Spleen (tissue), 11 donors: ENCODE measurements around the gene POLRMT. TPM values are rescaled to one million over a fixed set of nuclear protein-coding genes. Genes with fewer than 3 reads are reported as not detected.
A peak's percentile ranks its signal among the peaks of the same experiment; 100 is the strongest.

Experiments used
- DNase-seq: peaks from one replicate; pipeline ENCODE4 v3.0.0-alpha.2; 2020
- H3K27ac ChIP-seq, 8 donors: fragments of 200-600 bp; sonication (generic) in 7 of 8; 1 replicate in 4 of 8; 2 replicates in 4 of 8; pipeline versions ENCODE4 v1.5.0 to v1.8.0; 2016 to 2021; ENCODE audit warnings: inconsistent platforms in 4 of 8, mild to moderate bottlenecking in 4 of 8, moderate library complexity in 1 of 8
- H3K27me3 ChIP-seq, 7 donors: fragments of 200-600 bp; sonication (generic) in 6 of 7; replicated peaks in 1 of 7; 1 replicate in 4 of 7; 2 replicates in 3 of 7; pipeline versions ENCODE4 v1.5.0 to v1.8.0; 2016 to 2021; ENCODE audit warnings: inconsistent platforms in 3 of 7, mild to moderate bottlenecking in 1 of 7
- H3K36me3 ChIP-seq, 6 donors: fragments of 200-600 bp; sonication (generic) in 5 of 6; 1 replicate in 4 of 6; 2 replicates in 2 of 6; pipeline versions ENCODE4 v1.5.0 to v1.8.0; 2016 to 2021; ENCODE audit warnings: inconsistent platforms in 2 of 6
- H3K4me1 ChIP-seq, 6 donors: fragments of 200-600 bp; sonication (generic) in 5 of 6; 1 replicate in 3 of 6; 2 replicates in 3 of 6; pipeline versions ENCODE4 v1.5.0 to v1.8.0; 2016 to 2021; ENCODE audit warnings: inconsistent platforms in 3 of 6
- H3K4me3 ChIP-seq, 8 donors: fragments of 200-600 bp; sonication (generic) in 7 of 8; 1 replicate in 4 of 8; 2 replicates in 4 of 8; pipeline versions ENCODE4 v1.5.0 to v1.8.0; 2016 to 2021; ENCODE audit warnings: inconsistent platforms in 4 of 8, mild to moderate bottlenecking in 4 of 8, moderate library complexity in 2 of 8
- H3K9me3 ChIP-seq, 8 donors: fragments of 200-600 bp; sonication (generic) in 7 of 8; 1 replicate in 4 of 8; 2 replicates in 4 of 8; pipeline versions ENCODE4 v1.5.0 to v1.8.0; 2016 to 2021; ENCODE audit warnings: inconsistent platforms in 4 of 8
- POLR2A ChIP-seq, 3 donors: fragments of 450-650 bp; IDR thresholded peaks; one replicate each; pipeline ENCODE4 v1.5.1; 2017; ENCODE audit warnings: antibody characterized with exemption in 3 of 3, mild to moderate bottlenecking in 1 of 3
- POLR2AphosphoS5 ChIP-seq, 3 donors: sonication (generic); formaldehyde crosslinking; IDR thresholded peaks; one replicate each; pipeline ENCODE4 v1.5.1; 2017; ENCODE audit warnings: antibody characterized with exemption in 3 of 3
- WGBS, 5 donors: extraction: QIAGEN DNeasy Blood & Tissue Kit in 3 of 5; methylation state at CpG; one replicate each; pipeline versions ENCODE4 v1.1.5 to v1.1.7; 2013 to 2018; 5-methylcytosine and 5-hydroxymethylcytosine counted together
- intact Hi-C: fragments of 100-400 bp; cut with DNase I; formaldehyde crosslinking; loops from one replicate; pipeline ENCODE4 v1.15.0; 2023; ENCODE audit warnings: low total_unique reads
- polyA plus RNA-seq, 3 donors: library from polyadenylated mRNA; stranded (reverse); fragments of 200-250 nt; gene quantifications; one replicate each; pipeline ENCODE4 v1.2.1, GENCODE V29; 2013
- total RNA-seq, 7 donors: library from RNA; depleted of rRNA in 3 of 7; stranded (reverse); fragments of >200 nt in 3 of 7; fragmentation: NEBNext Ultra II Directional in 4 of 7; extraction: Animal tissue kit (Norgen Biotek cat#: 25700) in 4 of 7; gene quantifications; one replicate each; pipeline versions ENCODE4 v1.1.0 to v1.2.1, GENCODE V29; 2016 to 2021
- TF ChIP-seq, protein P1 (sequence below), 11 experiments: fragments of 200-600 bp in 7 of 11; fragments of 450-650 bp in 4 of 11; sonication (generic) in 4 of 11; IDR thresholded peaks in 8 of 11; conservative IDR thresholded peaks in 3 of 11; 1 replicate in 7 of 11; 2 replicates in 4 of 11; pipeline versions ENCODE4 v1.4.0 to v1.8.0; 2016 to 2021; ENCODE audit warnings: antibody characterized with exemption in 11 of 11, inconsistent platforms in 4 of 11, mild to moderate bottlenecking in 1 of 11
- donor health status: healthy with polysubstance abuse.
- donor health status: DM: no; HTN: no; CAD: no; lungs with moderate emphysema.
- donor health status: DM: no; HTN: no; CAD: no.
- donor health status: Bipolar disorder and iron deficiency.
- donor health status: healthy.
- donor health status: DM: no; HTN: no; CAD: no.
- donor health status: DM: yes; HTN: yes; CAD: no.

The POLRMT gene
- total and polyA plus RNA-seq, 10 donors = 28.6 to 105 (median 50.9) TPM

DNA sequence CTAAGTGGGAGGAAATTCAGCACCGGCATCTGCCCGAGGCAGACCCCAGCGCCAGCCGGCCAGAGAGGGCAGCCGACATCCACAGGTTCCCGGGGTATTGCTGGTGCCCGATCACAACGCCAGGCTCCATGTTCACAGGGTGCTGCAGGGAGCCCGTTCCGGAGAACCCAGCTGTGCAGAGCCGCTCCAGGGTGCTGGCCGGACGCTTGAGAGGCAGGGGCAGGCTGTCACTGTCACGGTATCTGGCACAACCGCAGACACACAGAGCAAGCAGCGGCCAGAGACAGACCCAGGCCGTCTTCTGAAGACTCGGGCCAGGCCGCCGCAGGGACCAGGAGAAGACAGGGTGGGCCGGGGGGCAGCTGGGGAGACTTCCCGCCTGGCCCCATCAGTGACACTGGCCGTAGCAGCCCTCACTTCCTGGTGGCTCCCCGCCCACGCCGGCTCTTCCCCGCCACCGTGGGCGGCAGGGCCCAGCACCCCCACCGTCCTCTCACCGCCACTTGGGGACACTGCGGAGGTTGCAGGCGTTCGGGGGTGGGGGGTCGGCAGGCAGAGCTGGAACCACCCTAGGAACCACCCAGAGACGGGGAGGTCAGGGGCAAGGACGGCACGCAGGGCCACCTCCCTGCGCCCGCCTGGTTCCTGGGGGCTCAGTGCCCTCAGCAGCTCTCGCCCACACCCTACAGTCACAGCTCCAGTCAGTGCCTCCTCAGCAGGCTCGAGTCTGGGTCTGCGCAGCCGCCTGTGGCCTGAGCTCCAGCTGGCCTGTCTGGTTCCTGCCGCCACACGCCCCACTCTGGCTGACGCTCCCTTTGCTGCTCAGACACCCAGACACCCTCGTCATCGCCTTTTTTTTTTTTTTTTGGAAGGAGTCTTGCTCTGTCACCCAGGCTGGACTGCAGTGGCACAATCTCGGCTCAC, 25.8 kb upstream of the POLRMT start:
- Histone ChIP-seq H3K27ac (peak overlapping the region; percentile 84 to 99 (median 98)), H3K9me3 (no peaks in the 10 kb centered on the region), H3K27me3 (no peaks in the 10 kb centered on the region), H3K36me3 (peaks cover 0 to 53% (median 16%) of the 10 kb centered on the region in 6 donors), H3K4me3 (peak overlapping the region in 5 of 8 donors; percentile 6 to 100 (median 98)), H3K4me1 (peaks cover 53 to 92% (median 82%) of the 10 kb centered on the region in 6 donors)
- 45 to 81% (median 61%) methylated on average over 30 to 50 of the region's 50 CpGs for WGBS, 5 donors
- TF ChIP-seq POLR2AphosphoS5 (IDR thresholded peaks at IDR 0.05) = peak in 2 of 3 donors; percentile 51 to 69
- TF ChIP-seq, protein P1, sequence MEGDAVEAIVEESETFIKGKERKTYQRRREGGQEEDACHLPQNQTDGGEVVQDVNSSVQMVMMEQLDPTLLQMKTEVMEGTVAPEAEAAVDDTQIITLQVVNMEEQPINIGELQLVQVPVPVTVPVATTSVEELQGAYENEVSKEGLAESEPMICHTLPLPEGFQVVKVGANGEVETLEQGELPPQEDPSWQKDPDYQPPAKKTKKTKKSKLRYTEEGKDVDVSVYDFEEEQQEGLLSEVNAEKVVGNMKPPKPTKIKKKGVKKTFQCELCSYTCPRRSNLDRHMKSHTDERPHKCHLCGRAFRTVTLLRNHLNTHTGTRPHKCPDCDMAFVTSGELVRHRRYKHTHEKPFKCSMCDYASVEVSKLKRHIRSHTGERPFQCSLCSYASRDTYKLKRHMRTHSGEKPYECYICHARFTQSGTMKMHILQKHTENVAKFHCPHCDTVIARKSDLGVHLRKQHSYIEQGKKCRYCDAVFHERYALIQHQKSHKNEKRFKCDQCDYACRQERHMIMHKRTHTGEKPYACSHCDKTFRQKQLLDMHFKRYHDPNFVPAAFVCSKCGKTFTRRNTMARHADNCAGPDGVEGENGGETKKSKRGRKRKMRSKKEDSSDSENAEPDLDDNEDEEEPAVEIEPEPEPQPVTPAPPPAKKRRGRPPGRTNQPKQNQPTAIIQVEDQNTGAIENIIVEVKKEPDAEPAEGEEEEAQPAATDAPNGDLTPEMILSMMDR (IDR thresholded peaks at IDR 0.05 in 8 of 11, conservative IDR thresholded peaks at IDR 0.05 in 3 of 11) = no peak
- intact Hi-C loops = no loop called here
- DNase-seq = peak; percentile 88

DNA sequence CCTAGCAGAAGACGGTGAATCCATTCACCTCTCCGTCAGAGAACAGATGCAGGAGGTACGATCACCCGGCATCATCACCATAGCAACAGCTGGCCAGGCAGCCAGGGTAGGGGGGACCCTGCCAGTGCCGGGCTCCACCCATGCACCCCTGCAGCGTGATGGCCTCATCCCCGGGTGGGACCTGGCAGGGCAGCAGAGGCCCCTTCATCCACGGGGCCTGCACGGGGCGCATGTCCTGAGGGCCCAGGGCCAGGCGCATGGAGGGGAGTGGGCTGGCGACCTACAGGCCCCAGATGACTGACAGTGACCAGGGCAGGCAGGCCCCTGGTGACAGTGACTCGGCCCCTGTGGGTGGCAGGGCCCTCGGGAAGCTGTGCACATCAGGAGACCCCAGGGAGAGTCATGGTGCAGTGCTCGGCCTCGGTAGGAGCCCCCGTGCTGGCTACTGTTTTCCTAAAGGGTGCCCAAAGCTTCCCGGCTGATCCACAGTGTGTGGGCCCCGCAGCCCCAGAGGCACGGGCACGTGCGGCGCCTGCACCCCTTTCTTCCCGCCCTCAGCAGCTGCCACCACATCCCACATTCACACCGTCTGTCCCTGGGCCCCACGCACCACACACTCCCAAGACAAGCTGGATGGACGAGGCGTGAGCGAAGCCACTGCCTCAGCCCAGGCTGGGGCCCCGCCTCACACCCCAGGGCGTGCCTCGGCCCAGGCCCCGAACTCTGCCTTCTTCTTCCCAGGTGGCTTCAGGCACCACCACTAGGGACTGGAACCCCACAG, 24.9 kb upstream of the POLRMT start:
- TF ChIP-seq, protein P1 (IDR thresholded peaks at IDR 0.05 in 8 of 11, conservative IDR thresholded peaks at IDR 0.05 in 3 of 11) = no peak
- TF ChIP-seq POLR2A (IDR thresholded peaks at IDR 0.05) (no peak), POLR2AphosphoS5 (IDR thresholded peaks at IDR 0.05) (no peak)
- Histone ChIP-seq H3K27ac (peak overlapping the region; percentile 61 to 99 (median 98)), H3K4me3 (peak overlapping the region in 3 of 8 donors; percentile 9 to 100 (median 99)), H3K9me3 (no peaks in the 10 kb centered on the region), H3K36me3 (peaks cover 0 to 62% (median 25%) of the 10 kb centered on the region in 6 donors), H3K27me3 (no peaks in the 10 kb centered on the region), H3K4me1 (peaks cover 46 to 92% (median 78%) of the 10 kb centered on the region in 6 donors)
- DNase-seq = peak; percentile 76
- WGBS, 5 donors = 70 to 87% (median 81%) methylated on average over 7 to 33 of the region's 33 CpGs
- intact Hi-C loops = no loop called here

DNA sequence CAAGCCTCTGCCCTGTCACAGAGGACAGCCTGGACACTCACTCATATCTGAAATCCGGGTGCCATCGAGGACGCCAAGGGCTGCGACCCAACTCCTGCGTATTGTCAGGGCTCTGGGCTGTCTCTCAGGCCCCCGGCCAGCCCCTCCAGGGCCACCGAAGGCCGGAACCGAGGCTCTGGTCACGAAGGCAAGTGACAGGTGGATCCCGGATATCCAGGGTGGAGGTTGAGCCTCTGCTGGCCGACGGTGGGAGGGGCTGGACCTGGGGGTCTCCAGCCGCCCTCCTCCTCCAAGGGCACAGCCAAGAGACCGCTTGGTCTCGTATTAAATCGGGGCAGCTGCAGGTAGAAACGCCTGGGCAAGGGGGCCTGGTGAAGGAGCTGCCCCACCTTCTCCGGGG, 24.3 kb upstream of the POLRMT start:
- intact Hi-C loops = no loop called here
- 74 to 86% (median 78%) methylated on average over 6 to 19 of the region's 19 CpGs for WGBS, 5 donors
- peak overlapping the region in 5 of 8 donors; percentile 97 to 99 (median 98) for H3K27ac ChIP-seq
- DNase-seq = peak; percentile 74
- peaks cover 46 to 98% (median 80%) of the 10 kb centered on the region in 6 donors for H3K4me1 ChIP-seq
- TF ChIP-seq, protein P1 (IDR thresholded peaks at IDR 0.05 in 8 of 11, conservative IDR thresholded peaks at IDR 0.05 in 3 of 11) = no peak
- TF ChIP-seq POLR2AphosphoS5 (IDR thresholded peaks at IDR 0.05) = no peak
- TF ChIP-seq POLR2A (IDR thresholded peaks at IDR 0.05) = no peak
- peak overlapping the region in 1 of 8 donors; percentile 1 for H3K4me3 ChIP-seq
- peaks cover 0 to 69% (median 31%) of the 10 kb centered on the region in 6 donors for H3K36me3 ChIP-seq
- H3K27me3 ChIP-seq = no peaks in the 10 kb centered on the region
- H3K9me3 ChIP-seq = no peaks in the 10 kb centered on the region
